ENCODE data around the gene MTHFSD.

Gene MTHFSD

GRCh38 chr16:86508028-86508946 is 46.7 kb downstream of the MTHFSD start:
- DNase-seq, result no peak
- Mint-ChIP-seq H3K27me3 (peaks cover 100% of the 10 kb centered on the region), H3K9me3 (no peaks in the 10 kb centered on the region), H3K4me3 (peak overlapping the region; percentile 27), H3K4me1 (peaks cover 21% of the 10 kb centered on the region), H3K36me3 (peaks cover 8% of the 10 kb centered on the region), H3K27ac (peak overlapping the region; percentile 84)
- CTCF ChIA-PET, result no interaction called here

DNA sequence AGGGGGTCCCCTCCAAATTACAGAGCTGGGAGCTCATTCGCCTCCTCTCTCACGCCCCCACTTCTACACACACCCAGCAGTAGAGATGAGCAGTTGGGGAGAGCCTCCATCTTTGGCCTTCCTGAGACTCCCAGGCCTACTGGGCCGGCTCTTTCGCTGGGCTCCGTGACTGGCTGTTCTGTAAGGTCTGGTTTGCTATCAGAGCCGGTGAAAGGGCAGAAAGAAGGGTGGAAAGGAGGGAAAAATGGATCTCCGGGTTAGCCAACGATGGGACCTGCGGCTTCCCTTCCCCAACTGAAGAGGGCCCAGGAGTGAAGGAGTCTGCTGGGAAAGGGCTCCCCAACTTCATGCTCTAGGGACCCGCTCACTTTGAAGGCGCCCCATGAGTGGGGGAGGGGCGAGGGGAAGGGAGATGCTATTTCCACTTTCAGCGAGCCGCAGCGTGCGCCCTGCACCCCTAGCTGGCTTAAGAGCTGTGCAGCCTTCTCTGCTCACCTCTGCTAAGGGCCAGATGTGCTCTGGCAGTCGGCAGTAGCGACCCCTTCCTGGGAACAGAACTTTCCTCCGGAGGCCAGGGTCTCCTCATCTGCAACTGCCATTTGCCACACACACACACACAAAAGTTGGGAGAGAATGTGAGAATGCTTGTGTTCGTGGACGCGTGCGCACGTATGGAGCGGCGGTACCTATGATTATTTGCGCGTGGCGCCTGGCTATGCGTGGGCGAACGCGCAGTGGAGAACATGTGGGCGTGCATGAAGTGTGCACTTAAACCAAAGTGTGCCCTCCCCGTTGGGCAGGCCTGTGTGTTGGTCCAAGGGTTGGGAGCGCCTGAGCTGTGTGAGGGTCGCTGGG is 47.6 kb downstream of the MTHFSD start:
- peaks cover 8% of the 10 kb centered on the region for H3K36me3 Mint-ChIP-seq
- no peak for DNase-seq
- peaks cover 100% of the 10 kb centered on the region for H3K27me3 Mint-ChIP-seq
- no peaks in the 10 kb centered on the region for H3K9me3 Mint-ChIP-seq
- H3K4me1 Mint-ChIP-seq, result peaks cover 21% of the 10 kb centered on the region
- peak overlapping the region; percentile 27 for H3K4me3 Mint-ChIP-seq
- peak overlapping the region; percentile 84 for H3K27ac Mint-ChIP-seq
- CTCF ChIA-PET, result no interaction called here

GRCh38 chr16:86505899-86506864 is 48.9 kb downstream of the MTHFSD start:
- DNase-seq, result no peak
- Mint-ChIP-seq H3K4me3 (no peak overlapping the region), H3K27me3 (peaks cover 100% of the 10 kb centered on the region), H3K4me1 (peaks cover 19% of the 10 kb centered on the region), H3K27ac (peak overlapping the region; percentile 55), H3K9me3 (no peaks in the 10 kb centered on the region), H3K36me3 (peaks cover 6% of the 10 kb centered on the region)
- CTCF ChIA-PET, result interaction anchor here (0.8 to 1.2 kb wide), 2 partner anchors 12 to 13 kb away, joined by 3 read pairs; no protein-coding TSS in a partner anchor

DNA sequence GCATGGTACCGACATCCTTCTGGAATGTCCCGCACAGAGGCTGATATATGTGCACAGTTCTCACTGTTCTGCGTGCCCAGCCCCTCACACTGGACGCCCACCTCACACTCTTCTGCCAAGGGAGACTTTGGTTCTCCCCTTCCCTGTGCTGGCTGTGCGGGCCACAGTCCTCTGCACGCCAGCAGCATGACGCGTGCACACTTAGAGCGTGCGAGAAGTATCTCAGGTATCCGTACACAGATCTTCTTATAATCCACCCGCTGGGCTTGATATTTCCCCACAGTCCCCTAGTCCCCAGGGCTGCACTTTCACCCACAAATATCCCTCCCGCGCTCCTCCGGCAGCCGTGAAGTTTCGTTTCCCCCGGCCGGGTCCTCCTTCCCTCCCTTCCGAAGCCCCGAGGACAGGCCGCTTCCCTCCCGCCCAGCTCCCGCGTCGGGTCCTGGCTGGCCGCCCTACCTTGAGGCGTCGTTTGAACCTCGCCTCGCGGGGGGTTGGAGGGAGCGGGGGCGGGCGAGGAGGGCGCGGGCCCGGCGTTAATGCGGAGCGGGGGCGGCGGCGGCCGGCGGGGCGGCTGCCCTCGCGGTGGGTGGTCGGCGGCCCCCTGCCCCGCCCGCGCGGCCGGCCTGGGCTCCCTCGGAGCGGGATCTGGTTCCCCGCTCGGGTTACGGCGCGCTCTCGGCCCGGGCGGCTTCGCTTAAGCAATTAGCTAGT is 49.7 kb downstream of the MTHFSD start:
- Mint-ChIP-seq H3K36me3 (peaks cover 6% of the 10 kb centered on the region), H3K9me3 (no peaks in the 10 kb centered on the region), H3K4me1 (peaks cover 16% of the 10 kb centered on the region), H3K27ac (peak overlapping the region; percentile 20), H3K4me3 (no peak overlapping the region), H3K27me3 (peaks cover 100% of the 10 kb centered on the region)
- DNase-seq, result no peak
- CTCF ChIA-PET, result interaction anchor here (1.2 kb wide), 1 partner anchor 14 kb away, joined by 3 read pairs; no protein-coding TSS in a partner anchor

GRCh38 chr16:86504315-86505184 is 50.5 kb downstream of the MTHFSD start:
- H3K9me3 Mint-ChIP-seq, result no peaks in the 10 kb centered on the region
- H3K4me1 Mint-ChIP-seq, result peaks cover 16% of the 10 kb centered on the region
- H3K4me3 Mint-ChIP-seq, result no peak overlapping the region
- H3K36me3 Mint-ChIP-seq, result peaks cover 6% of the 10 kb centered on the region
- CTCF ChIA-PET, result no interaction called here
- H3K27me3 Mint-ChIP-seq, result peaks cover 100% of the 10 kb centered on the region
- DNase-seq, result no peak
- H3K27ac Mint-ChIP-seq, result peak overlapping the region; percentile 58

DNA sequence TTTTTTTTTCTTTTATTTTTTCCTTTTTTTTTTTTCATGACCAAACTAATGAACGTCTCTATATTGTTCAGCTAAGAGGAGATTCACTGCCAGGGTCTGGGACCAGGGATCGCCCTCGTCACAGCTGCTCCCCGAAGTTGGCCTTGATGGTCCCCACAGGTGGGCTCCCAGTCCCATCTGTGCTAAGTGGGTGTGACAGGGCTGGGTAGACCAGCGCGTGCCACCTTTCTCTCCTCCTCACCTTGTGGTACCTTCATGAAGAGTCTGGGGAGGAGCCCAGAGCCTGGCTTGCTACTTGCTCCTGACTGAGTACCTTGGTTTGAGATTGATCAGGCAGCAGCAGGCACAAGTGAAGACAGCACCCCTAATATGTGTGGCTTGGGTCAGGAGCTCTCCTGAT is 51.2 kb downstream of the MTHFSD start:
- Mint-ChIP-seq H3K27me3 (peaks cover 100% of the 10 kb centered on the region), H3K9me3 (no peaks in the 10 kb centered on the region), H3K4me3 (no peak overlapping the region), H3K36me3 (peaks cover 6% of the 10 kb centered on the region), H3K27ac (no peak overlapping the region), H3K4me1 (peaks cover 11% of the 10 kb centered on the region)
- CTCF ChIA-PET, result no interaction called here
- DNase-seq, result no peak

DNA sequence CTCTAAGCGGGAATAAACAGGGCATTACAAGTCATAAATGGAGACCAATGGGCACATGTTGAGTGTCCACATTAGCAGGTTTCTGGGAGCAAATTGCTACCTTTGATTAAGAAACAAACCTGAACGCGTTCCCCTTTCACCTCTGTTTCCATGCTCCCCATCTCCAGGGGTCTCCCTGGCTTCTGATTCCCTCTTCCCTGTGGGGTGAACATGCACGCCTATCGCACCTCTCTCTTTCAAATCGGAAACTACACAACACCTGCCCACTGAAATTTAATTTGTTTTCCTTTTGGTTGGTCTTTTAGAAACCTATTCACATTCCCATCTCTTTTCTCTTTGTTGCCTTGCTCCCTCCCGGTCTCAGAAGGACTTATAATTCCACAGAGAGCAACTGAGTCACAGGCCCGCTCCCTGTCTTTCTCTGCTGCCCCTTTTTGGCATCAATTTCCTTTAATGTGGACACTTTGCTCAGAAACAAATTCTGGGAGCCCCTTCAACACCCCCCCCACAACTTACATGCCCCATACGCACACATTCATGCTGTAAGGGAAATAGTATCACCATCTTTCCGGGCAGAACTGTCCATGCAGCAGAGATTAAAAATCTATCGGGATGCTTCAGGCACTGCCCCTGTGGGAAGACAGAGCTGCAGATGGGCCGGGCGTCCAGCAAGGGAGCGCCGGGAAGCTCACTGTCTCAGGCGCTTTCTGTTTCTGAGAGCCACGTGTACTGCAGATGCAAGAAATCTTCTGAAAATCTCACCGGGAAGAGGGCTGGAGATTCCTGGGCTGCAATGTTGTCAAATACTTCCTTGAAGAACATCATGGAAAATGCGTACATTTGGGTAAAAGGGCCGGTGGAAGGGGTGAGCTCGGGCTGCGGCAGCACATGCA is 51.9 kb downstream of the MTHFSD start:
- peaks cover 6% of the 10 kb centered on the region for H3K36me3 Mint-ChIP-seq
- CTCF ChIA-PET, result no interaction called here
- no peak overlapping the region for H3K4me3 Mint-ChIP-seq
- H3K4me1 Mint-ChIP-seq, result peaks cover 11% of the 10 kb centered on the region
- no peak for DNase-seq
- peaks cover 100% of the 10 kb centered on the region for H3K27me3 Mint-ChIP-seq
- no peaks in the 10 kb centered on the region for H3K9me3 Mint-ChIP-seq
- H3K27ac Mint-ChIP-seq, result no peak overlapping the region

DNA sequence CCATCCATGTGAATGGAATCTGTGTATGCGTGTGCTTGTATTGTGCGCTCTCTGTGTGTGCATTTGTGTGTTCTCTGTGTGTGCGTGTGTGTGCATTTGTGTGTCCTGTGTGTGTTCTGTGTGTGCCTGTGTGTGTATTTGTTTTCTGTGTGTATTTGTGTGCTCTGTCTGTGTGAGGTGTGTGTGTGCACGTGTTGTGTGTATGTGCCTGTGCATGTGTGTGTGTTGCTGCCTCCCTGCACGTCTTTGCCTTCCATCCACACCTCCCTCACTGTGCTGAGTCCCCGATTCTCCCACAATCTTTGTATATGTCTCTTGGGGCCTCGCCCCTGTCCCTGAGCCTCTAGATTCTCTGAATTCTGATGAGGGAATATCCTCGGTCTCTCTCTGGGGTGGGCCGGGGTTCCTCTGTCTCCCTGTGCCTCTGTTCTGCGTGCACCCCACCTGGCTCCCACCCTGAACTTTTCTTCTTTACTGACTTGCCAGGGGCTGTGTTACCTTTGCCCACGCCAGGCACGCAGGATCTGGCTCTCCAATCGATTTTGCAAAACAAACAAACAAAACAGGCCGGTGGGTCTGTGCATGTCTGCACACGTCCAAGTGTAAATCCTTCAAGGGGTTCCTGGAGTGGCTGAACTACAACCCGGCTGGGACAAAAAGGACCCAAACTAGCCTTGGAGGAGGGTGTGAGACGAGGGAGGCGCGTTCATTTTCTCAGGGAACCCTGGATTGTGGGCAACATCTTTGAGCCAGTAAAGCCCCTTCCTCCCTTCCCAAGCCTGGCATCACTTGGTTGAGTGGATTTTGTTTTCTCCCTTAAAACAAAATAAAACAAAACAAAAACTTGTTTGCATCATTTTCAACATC is 52.8 kb downstream of the MTHFSD start:
- Mint-ChIP-seq H3K36me3 (peaks cover 2% of the 10 kb centered on the region), H3K27me3 (peaks cover 100% of the 10 kb centered on the region), H3K9me3 (no peaks in the 10 kb centered on the region), H3K27ac (no peak overlapping the region), H3K4me1 (peaks cover 5% of the 10 kb centered on the region), H3K4me3 (no peak overlapping the region)
- DNase-seq, result no peak
- CTCF ChIA-PET, result no interaction called here

- H3K4me3 Mint-ChIP-seq, result no peak overlapping the region
- peaks cover 3% of the 10 kb centered on the region for H3K4me1 Mint-ChIP-seq
- no peaks in the 10 kb centered on the region for H3K9me3 Mint-ChIP-seq
- no peak for DNase-seq
- H3K36me3 Mint-ChIP-seq, result peaks cover under 1% of the 10 kb centered on the region
- peaks cover 100% of the 10 kb centered on the region for H3K27me3 Mint-ChIP-seq
- CTCF ChIA-PET, result interaction anchor here (1.0 kb wide), 1 partner anchor 11 kb away, joined by 3 read pairs; no protein-coding TSS in a partner anchor
- no peak overlapping the region for H3K27ac Mint-ChIP-seq
Measured at GRCh38 chr16:86500708-86501510, 54.1 kb downstream of the MTHFSD start.

GRCh38 chr16:86499889-86500707 is 54.9 kb downstream of the MTHFSD start:
- Mint-ChIP-seq H3K27ac (no peak overlapping the region), H3K36me3 (no peaks in the 10 kb centered on the region), H3K4me3 (no peak overlapping the region), H3K9me3 (no peaks in the 10 kb centered on the region), H3K4me1 (peaks cover under 1% of the 10 kb centered on the region), H3K27me3 (peaks cover 100% of the 10 kb centered on the region)
- CTCF ChIA-PET, result no interaction called here
- no peak for DNase-seq
